ENCODE results near the gene IQSEC1.

Gene IQSEC1

DNA sequence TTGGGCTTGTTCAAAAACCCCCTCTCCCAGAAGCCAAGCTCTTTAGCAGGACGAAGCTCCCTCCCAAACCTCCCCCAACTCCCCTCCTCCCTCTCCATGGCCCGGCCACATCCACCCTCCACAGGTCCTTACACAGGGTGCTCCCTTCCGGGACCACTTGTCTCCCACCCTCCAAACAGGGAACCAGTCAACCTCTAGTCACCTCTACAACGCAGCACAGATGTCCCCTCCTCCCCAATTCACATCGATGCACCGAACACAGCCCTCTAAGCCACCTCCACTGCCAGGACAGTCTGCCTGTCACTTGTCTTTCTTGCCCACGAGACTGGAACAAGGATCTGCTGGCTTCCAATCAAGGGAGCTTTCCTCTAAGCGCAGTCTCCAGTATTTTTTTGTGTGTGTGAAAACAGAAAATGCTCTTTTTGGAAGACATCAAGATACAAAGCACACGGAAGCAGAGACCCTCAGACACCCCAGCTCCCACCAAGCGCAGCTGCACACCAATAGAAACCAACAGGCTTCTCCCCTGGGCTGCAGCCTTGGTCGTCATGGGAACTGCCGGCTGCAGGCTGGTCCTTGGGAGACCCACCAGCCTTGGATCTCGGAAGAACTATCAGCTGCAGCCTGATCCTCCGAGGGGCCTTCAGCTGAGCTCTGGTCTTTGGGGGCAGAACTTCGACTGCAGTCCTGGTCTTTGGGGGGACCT is 26.5 kb downstream of the IQSEC1 start:
- no peak for DNase-seq

DNA sequence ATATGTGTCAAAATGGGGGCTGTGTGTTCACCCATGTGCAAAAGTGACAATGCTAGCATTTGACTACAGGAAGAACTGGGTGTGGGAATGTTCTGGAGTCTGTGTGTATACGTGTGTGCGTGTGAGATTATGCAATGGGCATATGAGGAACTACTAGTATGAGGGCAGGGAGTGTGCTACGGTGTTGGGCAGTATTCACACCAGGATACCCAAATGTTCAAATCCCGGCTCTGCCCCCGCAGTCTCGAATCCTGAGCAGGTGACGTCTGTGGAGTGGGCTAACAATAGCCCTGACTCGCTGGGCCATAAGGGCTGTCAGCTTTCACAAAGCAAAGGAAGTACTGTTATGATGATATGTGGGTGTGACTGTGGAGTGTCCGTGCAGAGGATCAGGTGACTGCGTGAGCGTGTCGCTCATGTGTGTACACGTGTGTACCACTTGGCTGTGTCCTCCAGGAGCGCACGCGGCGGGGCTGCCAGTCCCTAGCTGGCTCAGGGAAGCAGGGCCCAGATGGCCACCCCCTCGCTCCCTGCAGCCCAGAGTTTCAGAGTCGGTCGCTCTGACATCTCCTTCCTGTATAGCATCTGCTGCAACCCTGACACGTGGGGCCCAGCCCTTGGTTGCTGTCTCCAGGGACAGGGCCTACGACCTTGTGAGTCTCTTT is 27.2 kb downstream of the IQSEC1 start:
- no peak for DNase-seq

DNA sequence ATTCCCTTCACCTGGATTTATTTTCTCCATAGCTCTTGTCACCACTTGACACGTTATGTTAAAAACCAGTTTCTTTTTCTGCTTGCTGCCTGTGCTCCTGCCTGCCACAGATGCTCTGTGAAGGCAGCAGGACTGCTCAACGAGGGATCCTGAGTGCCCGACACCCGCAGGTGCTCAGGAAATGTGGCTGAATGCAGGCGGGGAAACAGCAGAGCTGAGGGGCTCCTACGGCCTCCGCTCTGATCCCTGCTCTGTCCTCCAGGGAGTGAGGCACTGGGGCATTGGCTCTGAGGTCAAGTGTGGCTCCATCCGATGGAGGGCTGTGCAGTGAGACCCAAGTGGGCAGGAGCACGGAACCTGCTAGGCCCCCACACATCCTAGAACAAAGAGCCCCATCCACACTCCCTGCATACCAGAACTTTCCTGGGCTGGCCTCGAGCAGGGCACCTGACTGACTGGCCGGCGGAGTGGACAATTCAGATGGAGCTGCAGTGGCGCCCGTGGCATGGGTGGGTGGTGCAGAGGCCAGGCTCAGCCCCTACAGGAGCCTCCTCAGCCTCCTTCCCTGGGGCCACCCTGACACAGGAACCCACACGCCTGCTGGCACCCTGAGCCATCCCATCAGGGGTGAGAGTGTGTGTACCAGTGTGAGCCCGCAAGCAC is 27.9 kb downstream of the IQSEC1 start:
- no peak for DNase-seq

DNA sequence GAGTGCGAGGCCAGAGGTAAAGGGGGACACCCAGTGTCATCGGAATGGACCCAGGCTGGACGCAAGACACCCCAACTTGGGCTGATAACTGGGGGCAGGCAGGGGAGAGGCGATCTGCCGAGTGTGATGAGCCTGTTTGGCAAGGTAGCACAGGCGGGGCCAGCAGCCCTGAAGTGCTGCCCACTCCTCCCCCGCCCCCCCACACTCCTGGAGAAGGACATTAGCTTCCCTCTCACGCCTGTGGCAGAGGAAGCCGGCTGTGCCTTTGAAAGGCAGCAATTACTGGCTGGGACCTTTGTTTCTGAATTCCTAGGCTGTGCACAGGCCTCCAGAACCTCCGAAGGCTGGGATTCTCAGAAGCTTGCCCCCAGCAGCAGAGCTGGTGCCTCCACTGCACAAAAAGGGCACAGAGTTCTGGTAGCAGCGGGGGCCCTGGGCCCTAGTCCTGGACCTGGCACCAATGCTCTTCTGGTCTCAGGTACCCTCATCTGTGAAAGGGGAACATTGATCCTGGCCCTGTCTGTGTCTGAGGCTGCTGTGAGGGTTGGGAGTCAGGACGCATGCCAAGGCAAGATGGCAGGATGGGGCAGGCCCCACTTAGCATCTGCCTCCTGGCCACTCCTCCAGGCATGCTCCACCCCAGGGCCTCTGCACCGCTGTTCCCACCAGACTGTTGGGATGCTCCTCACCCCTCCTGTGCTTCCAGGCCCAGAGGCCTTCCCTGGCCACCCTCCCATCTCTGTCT is 28.6 kb downstream of the IQSEC1 start:
- no peak for DNase-seq

DNA sequence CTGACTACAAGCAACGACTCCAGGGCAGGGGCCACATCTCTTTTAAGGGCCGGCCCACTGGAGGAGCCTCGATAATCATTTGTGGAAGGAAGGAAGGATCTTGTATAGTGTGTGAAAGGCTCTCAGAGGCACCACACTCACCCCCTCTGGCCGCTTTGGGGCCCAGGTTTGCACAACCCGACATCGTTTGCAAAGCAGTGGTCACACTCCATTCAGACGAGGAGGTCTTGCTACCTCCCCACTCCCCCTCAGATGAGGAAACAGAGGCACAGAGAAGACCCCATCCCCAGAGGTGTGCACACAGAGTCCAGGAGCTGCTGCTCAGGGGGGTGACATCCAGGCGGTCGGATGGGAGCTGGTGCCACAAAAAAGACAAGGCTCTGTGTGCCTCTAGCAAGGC is 29.6 kb downstream of the IQSEC1 start:
- DNase-seq: no peak

DNA sequence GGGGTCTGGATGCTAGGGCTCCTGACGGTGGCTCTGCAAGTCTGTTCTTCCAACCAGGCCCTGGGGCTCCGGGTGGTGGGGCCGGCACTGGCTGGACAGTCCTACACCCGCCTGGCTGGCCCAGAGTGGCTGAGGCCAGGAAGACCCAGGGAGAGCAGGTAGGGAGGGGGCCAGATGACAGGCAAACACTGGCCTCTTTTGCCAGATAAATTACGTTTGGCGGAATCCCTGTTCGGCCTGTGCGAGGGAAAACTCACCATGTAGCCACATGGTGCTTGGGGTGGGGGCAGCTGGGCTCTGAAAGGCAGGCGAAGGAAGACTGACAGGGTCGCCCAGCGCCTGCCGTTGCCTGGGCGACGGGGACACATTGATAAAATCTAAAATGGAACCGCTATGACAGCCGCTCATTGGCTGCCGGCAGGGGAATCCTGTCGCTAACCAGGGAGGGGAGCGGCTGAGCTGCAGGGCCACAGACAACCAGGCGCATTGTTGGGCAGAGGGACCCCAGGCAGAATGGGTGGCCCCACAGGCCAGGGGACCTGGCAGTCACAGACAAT is 30.4 kb downstream of the IQSEC1 start:
- DNase-seq: no peak

DNA sequence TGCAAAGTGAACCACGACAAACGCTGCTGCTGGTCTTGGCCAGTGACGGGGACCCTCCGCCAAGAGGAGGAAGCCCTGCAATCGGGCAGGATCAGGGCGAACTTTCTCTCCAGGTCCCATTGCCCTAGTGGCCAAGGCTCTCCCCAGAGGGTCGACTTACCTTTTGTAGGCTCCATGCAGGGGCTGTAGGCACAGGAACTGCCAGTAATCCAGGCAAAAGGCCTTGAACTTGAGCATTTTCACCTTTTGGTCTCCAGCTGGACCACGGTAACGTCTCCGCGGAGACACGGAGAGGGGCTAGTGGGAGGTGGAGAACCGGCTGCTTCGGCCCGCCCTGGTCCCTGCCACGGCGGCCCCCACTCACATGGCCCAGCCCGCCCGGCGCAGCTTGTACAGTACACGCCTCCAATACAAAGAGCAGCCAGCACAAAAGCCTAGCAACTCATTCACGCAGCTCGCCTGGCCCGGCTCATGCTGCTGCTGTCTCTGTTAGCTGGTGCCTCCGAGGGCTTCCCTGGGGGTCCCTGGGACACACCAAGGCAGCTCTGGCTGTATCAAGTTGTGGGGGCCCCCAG is 31.0 kb downstream of the IQSEC1 start:
- DNase-seq: no peak

DNA sequence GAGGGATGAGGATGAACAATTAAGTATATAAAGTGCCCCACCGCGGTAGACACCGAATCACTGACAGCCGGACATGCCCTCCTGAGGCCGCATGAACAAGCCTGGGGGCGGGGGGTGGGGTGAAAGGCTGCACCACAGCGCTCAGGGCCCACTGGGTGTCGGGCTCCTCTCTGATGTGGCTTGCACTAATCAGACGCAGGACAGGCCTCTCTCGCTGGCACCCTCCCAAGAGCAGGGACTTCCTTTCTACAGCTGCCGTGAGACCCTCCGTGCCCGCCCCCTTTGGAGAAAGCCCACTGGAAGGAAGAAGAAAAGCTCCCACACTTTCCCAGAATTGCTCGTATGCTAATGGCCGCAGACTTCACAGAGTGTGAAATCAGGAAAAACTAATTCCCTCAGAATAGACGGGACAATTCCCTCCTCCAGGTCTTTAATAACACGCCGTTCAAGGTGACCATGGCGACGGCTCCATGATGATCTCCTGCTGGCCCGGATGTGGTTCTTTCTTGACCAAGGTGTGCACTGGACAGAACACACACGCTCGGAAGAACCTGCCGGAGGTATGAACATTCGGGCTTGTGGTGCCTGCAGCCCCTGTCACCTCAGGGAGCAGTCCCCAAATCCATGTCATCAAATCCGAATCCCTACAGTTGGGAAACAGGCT is 32.0 kb downstream of the IQSEC1 start:
- no peak for DNase-seq

DNA sequence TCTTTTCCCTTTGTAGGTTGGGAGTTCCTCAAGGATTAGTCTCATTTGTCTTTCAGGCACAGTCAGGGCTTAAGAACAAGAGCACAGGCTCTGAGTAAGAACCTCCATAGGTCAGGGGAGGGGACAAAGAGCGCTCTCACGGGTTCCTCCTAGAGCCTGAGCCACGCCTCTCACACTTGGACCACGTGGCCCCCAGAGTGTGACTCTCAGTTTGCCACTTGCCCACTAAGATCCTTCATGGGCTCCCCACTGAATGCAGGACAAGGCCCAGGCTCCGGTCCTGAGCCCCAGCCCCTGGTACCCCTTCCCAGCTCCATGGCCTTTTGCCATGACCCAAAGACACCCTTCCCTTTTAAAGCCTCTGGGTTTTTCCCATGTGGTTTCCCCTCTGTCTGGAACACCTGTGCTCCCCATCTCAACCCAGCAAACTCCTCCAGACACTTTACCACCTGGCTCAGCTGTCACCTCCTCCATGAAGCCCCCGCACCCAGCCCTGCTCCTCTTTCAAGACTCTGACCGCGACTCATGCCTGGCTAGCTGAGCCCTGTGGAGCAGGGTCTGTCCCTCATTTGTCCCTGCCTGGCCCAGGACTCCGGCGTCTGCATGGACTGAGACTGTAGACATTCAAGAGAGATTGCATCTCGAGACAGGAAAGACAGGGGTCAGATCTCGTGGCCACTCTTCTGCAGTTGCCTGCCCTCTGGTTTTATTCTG is 32.7 kb downstream of the IQSEC1 start:
- DNase-seq: no peak

DNA sequence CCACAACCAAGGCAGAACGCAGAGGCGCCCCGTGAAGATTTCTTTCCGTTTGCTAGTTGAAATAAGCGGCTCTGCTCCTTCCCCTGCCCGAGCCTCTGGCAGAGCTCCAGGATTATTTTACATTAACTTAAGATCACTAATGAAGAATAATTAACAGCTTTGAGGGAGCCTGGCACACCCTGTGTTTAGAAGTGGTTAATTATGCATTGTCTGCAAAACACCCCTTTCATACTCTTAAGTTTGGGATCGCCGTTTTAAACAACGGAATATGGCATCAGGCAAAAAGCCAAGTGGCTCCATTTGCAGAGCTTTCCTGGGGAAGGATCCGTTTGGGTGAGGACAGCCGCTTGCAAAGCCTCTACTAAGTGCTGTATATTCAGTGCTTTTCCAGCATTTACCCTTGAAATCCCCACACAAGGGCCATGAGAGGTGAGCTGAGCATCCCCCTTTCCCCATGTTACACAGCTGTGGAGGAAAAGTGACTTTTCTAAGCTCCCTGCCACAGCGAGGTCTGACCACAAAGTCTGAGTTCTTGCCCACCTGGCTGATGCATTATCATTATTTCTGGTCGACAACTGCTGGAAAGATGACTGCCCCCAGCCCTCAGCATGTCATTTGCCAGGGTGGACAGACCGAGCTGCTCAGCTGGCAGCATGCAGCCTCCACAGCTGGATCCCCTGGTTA is 33.9 kb downstream of the IQSEC1 start:
- no peak for DNase-seq

DNA sequence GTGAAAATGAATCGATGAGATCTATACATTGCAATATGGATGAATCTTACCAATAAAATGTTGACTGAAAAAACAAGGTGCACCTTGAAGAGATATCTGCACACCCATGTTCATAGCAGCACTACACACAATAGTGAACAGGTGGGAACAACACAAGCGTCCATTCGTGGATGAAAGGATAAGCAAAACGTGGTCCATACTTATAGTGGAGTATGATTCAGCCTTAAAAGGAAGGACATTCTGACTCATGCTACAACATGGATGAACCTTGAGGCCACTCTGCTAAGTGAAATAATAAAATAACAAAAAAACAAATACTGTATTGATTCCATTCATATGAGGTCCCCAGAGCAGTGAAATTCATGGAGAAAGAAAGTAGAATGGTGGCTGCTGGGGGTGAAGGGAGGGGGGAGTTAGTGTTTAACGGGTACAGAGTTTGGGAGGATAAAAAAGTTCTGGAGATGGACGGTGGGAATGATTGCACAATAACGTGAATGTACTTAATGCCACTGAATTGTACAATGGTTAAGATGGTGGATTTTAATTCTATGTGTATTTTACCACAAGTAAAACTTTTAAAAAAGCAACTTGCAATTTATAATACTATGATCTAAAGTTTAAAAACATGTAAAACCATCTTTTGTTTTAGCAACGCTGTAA is 35.6 kb downstream of the IQSEC1 start:
- DNase-seq: no peak

DNA sequence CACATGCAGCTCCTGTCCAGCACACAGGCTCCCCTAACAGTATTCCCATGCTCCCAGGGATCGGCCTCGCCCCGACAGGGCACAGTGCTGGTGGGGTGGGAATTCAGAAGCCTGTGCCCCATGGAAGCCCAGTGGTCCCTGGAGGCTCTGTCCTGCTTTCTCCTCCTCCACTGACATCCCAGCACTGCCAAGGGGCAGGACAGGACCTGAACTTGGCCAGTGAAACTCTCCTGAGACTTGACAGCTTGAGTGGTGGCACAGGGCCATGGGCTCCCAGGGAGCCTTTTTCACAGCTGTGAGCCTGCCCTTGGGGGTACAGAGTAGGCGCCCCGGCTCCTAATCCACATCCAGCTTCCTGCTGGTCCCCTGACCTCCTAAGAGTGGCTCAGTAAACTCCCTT is 38.4 kb downstream of the IQSEC1 start:
- DNase-seq: no peak

DNA sequence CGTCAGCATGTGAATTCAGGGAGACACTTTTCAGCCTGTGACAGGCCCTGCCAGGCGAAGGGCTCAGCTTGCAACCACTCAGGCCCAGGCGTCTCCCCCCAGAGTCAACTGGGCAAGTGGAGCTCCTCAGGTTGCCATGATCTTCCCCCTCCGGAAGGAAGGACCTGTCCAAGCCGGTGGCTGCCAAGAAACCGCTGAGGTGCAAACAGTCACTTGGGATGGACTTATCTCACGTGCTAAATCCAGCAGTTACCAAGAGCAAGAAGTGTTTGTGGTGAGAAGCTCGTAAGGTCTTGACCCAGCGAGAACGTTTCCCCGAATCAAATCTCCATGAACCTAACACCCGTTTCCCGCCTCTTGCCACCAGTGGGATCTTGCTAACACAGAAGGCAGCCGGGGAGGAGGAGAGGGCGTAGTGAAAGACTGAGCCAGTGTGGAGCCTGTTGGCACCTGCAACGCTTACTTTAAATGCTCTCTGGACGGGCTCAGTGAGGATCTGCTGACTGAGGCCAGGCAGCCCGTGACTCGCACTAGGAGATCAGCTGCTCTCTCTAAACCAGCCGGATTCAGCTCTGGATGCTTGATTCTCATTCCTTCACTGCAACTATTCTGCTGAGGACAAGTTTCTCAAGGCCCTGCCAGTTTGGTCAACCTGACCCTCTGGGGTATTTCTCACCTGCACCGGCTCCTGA is 39.0 kb downstream of the IQSEC1 start:
- no peak for DNase-seq

DNA sequence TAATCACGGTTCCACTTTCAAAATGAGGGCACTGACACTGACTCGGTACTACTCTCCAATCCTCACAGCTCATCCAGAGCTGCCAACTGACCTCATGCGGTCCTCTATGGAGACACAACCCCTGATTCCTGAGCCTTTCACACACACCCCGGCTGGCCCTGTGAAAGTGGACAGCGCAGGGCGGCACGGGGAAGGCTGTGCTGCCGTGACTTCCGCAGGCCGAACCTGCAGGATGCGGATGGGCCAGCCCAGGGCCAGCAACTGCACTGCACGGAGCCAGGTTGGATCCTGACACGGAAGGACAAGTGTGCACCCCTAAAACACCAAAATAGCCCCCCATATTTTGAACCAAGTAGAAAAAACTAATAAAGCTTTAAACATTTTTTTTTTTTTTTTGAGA is 41.0 kb downstream of the IQSEC1 start:
- DNase-seq: no peak

DNA sequence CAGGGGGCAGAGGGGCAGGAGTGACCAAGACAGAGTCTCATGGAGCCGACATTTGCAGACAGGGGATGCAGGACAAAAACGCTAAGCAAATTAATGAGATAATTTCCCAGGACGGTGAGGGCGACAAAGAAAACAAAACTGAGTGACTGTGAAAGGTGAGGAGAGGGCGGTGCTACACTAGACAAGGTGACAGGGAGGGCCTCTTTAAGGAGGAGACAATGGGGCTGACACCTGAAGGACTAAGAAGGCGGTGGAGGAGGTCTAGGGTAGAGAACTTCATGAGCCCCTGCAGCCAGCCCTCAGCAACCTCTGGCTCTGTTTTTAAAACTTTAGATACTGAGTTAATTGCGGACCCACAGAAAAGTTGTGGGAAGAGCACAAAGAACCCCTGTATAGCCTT is 41.6 kb downstream of the IQSEC1 start:
- DNase-seq: no peak

DNA sequence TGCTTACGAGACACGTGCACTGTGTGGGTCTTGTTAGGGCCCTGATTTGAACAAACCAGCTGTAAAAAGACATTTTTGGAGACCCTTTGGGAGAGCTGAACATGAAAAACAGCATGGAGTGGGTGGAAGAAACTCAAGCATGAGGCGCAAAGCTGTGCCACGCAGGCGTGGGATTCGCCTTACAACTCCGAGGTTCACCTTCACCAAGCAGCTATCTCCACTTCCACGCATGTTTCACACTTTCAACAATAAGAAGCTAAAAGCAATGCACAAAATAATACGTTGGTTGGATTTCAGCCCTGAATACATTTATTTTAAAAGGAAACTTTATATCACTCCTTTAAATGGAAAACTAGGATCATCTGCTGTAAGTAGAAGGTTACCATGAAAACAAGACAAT is 42.5 kb downstream of the IQSEC1 start:
- no peak for DNase-seq

DNA sequence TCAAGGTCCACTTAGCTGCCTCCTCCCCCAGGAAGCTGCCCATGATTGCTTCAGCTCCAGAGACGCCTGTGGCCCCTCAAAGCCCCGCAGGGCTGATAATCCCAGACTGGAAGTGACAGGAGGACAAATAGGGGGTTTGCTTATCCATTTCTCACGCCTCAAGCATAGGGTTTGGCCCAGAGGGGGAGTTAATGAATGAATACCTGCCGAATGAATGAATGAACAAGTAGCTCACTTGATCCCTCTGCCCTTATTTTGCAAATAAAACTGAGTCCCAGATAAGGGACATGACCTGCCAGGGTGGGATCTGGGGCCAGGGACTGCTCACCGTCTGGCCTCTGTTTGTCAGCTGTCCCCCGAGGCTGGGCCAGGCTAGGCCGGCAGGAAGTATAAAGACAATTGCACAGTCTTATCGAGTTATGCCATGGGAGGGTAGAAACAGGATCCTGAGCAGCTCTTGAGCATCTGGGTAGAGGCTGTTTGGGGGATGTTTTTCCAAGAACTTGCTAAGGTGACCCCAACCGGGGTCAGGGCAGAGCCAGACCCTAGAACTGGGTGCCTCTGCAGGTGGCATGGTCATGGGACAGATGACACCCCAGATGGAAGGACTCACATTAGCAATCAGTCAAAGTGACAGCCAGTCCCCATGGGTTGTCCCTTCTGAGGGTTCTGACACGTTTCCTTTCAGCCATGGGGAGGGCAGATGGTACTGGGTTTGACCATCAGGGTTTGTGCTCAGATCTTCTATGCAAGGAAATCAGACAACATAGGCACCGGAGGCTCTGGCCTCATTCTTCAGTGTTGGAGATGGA is 45.0 kb downstream of the IQSEC1 start:
- no peak for DNase-seq

DNA sequence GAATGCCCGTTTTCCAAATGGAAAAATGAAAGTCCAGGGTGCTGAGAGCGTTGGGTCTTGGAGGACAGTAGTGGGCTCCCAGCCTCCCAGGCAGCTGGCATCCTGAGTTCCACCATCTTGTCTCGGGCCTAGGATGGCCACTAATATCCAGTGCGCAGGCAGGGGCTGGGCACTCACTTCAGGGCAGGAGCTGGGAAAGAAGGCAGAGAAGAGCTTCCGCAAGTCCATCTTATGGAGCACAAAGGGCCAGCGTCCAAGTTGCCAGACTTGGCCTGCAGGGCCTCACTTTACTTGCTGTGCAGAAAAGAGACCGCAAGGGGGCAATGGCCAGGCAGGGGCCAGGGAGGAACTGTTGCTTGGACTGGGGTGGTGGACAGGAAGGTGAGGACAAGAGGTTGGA is 46.1 kb downstream of the IQSEC1 start:
- no peak for DNase-seq

DNA sequence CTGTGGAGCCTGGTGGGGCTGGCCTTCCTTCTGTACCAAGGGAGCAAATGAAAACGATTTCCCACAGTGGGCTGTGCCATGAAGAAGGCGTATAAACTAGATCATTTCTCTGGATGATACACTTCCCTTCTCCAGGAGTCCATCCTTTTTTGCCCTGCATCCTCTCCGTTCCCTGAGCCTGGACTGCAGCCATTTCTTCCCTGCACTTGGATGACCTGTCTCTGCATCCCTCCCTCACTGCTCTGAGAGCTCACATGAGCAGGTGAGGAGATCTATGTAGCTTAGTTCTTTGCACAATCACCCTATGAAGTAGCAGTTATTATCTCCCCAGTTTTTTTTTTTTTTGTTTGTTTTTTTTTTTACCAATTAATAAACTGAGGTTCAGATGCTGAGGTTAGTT is 46.7 kb downstream of the IQSEC1 start:
- no peak for DNase-seq
